Left kidney (tissue), 2 donors: ENCODE results near the gene ABTB2. TPM values are rescaled to one million over a fixed set of nuclear protein-coding genes. Genes with fewer than 3 reads are reported as not detected.

Experiments used
- DNase-seq: peaks from one replicate; pipeline ENCODE4 v3.0.0-alpha.2; 2013
- polyA plus RNA-seq: library from polyadenylated mRNA; unstranded; fragments of 120-200 nt; gene quantifications from one replicate; pipeline ENCODE4 v1.2.1, GENCODE V29; 2013; ENCODE audit not compliant: insufficient read length

ABTB2 gene
- polyA plus RNA-seq, 1 donor, result 7.7 TPM

- DNase-seq, result no peak
These were observed 142.6 kb downstream of the ABTB2 start for GRCh38 chr11:34214961-34215805.

- no peak for DNase-seq
These were observed 144.4 kb downstream of the ABTB2 start for GRCh38 chr11:34213366-34213765.

- no peak for DNase-seq
These were observed 145.2 kb downstream of the ABTB2 start for GRCh38 chr11:34212566-34212965.

GRCh38 chr11:34209809-34210208, 148.0 kb downstream of the ABTB2 start:
- DNase-seq, result no peak

- DNase-seq, result no peak
These were observed 149.3 kb downstream of the ABTB2 start for GRCh38 chr11:34208266-34209135.

GRCh38 chr11:34207487-34208180, 150.2 kb downstream of the ABTB2 start:
- no peak for DNase-seq

GRCh38 chr11:34206407-34207300, 151.2 kb downstream of the ABTB2 start:
- peak; percentile 76 for DNase-seq

GRCh38 chr11:34205326-34206035, 152.3 kb downstream of the ABTB2 start:
- no peak for DNase-seq

GRCh38 chr11:34204396-34205279, 153.2 kb downstream of the ABTB2 start:
- DNase-seq, result no peak

GRCh38 chr11:34203377-34203871, 154.4 kb downstream of the ABTB2 start:
- DNase-seq, result no peak

- no peak for DNase-seq
These were observed 156.7 kb downstream of the ABTB2 start for GRCh38 chr11:34201129-34201528.

- no peak for DNase-seq
These were observed 158.3 kb downstream of the ABTB2 start for GRCh38 chr11:34199525-34199924.

GRCh38 chr11:34198523-34198922, 159.3 kb downstream of the ABTB2 start:
- no peak for DNase-seq

GRCh38 chr11:34197256-34197655, 160.6 kb downstream of the ABTB2 start:
- no peak for DNase-seq

- DNase-seq, result no peak
These were observed 163.1 kb downstream of the ABTB2 start for GRCh38 chr11:34194576-34195335.

GRCh38 chr11:34192481-34193401, 165.1 kb downstream of the ABTB2 start:
- DNase-seq, result no peak

- no peak for DNase-seq
These were observed 166.2 kb downstream of the ABTB2 start for GRCh38 chr11:34191578-34191977.
